WERI-Rb-1 (cell line): ENCODE data around the gene CYB561D2.
A peak's percentile ranks its signal among the peaks of the same experiment; 100 is the strongest.

Experiments used
- DNase-seq: peaks from one replicate; pipeline ENCODE4 v3.0.0-alpha.2; 2020
- H3K27ac ChIP-seq: fragments of 250-450 bp; sonication (Bioruptor Pico); 2 replicates; pipeline ENCODE4 v1.5.1; 2020; ENCODE audit warnings: mild to moderate bottlenecking, moderate library complexity
- H3K27me3 ChIP-seq: fragments of 250-450 bp; sonication (Bioruptor Pico); 2 replicates; pipeline ENCODE4 v1.5.1; 2021; ENCODE audit warnings: mild to moderate bottlenecking, low read depth, moderate library complexity; ENCODE audit not compliant: insufficient read depth, severe bottlenecking
- H3K36me3 ChIP-seq: fragments of 250-450 bp; sonication (Bioruptor Pico); 2 replicates; pipeline ENCODE4 v1.5.1; 2020; ENCODE audit warnings: mild to moderate bottlenecking, moderate library complexity
- H3K4me3 ChIP-seq: 2 replicates; pipeline ENCODE4 v1.5.1; 2011; ENCODE audit warnings: low read depth, mild to moderate bottlenecking, control low read depth, low read length
- H3K9me3 ChIP-seq: fragments of 250-450 bp; sonication (Bioruptor Pico); 2 replicates; pipeline ENCODE4 v1.5.1; 2021; ENCODE audit warnings: mild to moderate bottlenecking, moderate library complexity; ENCODE audit not compliant: severe bottlenecking
- CTCF ChIP-seq: IDR thresholded peaks from 2 replicates; pipeline ENCODE4 v1.5.1; 2011; ENCODE audit warnings: low read depth, mild to moderate bottlenecking, control low read depth, inconsistent platforms, low read length

CYB561D2 gene

GRCh38 chr3:50388720-50389413 lies 38.2 kb downstream of the CYB561D2 start:
- DNase-seq = no peak
- H3K36me3 ChIP-seq = no peaks in the 10 kb centered on the region
- no peak for TF ChIP-seq CTCF
- no peaks in the 10 kb centered on the region for H3K9me3 ChIP-seq
- no peak overlapping the region for H3K4me3 ChIP-seq
- no peaks in the 10 kb centered on the region for H3K27me3 ChIP-seq
- peak overlapping the region; percentile 58 for H3K27ac ChIP-seq

GRCh38 chr3:50389414-50389767 lies 38.7 kb downstream of the CYB561D2 start:
- no peak for DNase-seq
- H3K27ac ChIP-seq = no peak overlapping the region

GRCh38 chr3:50390508-50391224 lies 40.0 kb downstream of the CYB561D2 start:
- no peaks in the 10 kb centered on the region for H3K27me3 ChIP-seq

More at GRCh38 chr3:50389414-50389767, 38.7 kb downstream of the CYB561D2 start:
- Histone ChIP-seq H3K4me3 (no peak overlapping the region), H3K36me3 (no peaks in the 10 kb centered on the region), H3K27me3 (no peaks in the 10 kb centered on the region), H3K9me3 (no peaks in the 10 kb centered on the region)
- no peak for TF ChIP-seq CTCF

GRCh38 chr3:50392101-50392715 lies 41.5 kb downstream of the CYB561D2 start:
- Histone ChIP-seq H3K4me3 (no peak overlapping the region), H3K27me3 (no peaks in the 10 kb centered on the region), H3K27ac (no peak overlapping the region), H3K36me3 (no peaks in the 10 kb centered on the region), H3K9me3 (no peaks in the 10 kb centered on the region)
- no peak for DNase-seq
- no peak for TF ChIP-seq CTCF

More at GRCh38 chr3:50390508-50391224, 40.0 kb downstream of the CYB561D2 start:
- Histone ChIP-seq H3K4me3 (no peak overlapping the region), H3K9me3 (no peaks in the 10 kb centered on the region), H3K36me3 (no peaks in the 10 kb centered on the region), H3K27ac (peak overlapping the region; percentile 48)
- no peak for TF ChIP-seq CTCF
- peak; percentile 39 for DNase-seq

GRCh38 chr3:50393061-50393460 lies 42.4 kb downstream of the CYB561D2 start:
- H3K4me3 ChIP-seq = no peak overlapping the region
- H3K36me3 ChIP-seq = no peaks in the 10 kb centered on the region
- no peaks in the 10 kb centered on the region for H3K9me3 ChIP-seq
- no peak for DNase-seq
- no peak overlapping the region for H3K27ac ChIP-seq
- no peaks in the 10 kb centered on the region for H3K27me3 ChIP-seq
- TF ChIP-seq CTCF = no peak
